ENCODE data around the gene KRT72. TPM values are rescaled to one million over a fixed set of nuclear protein-coding genes. Genes with fewer than 3 reads are reported as not detected.

Gene KRT72
- total and polyA plus RNA-seq, 4 donors: 0.10 to 0.51 (median 0.20) TPM

GRCh38 chr12:52542157-52542556, 59.1 kb downstream of the KRT72 start:
- DNase-seq (ENCODE audit: low read depth in 4 of 6, low spot score in 6 of 6): no peak
- Histone ChIP-seq H3K4me3 (ENCODE audit: low read depth, low read length) (no peak overlapping the region), H3K27me3 (ENCODE audit: control insufficient read depth, insufficient read depth, low read length) (no peaks in the 10 kb centered on the region), H3K27ac (ENCODE audit: low read depth, low read length) (no peak overlapping the region), H3K9me3 (ENCODE audit: control insufficient read depth, insufficient read depth, low read length) (no peaks in the 10 kb centered on the region), H3K36me3 (ENCODE audit: control insufficient read depth, insufficient read depth, low read length) (no peaks in the 10 kb centered on the region), H3K4me1 (ENCODE audit: control insufficient read depth, insufficient read depth, low read length) (peaks cover 28% of the 10 kb centered on the region)

- Histone ChIP-seq H3K27ac (ENCODE audit: low read depth, low read length) (no peak overlapping the region), H3K4me1 (ENCODE audit: control insufficient read depth, insufficient read depth, low read length) (peaks cover 28% of the 10 kb centered on the region), H3K4me3 (ENCODE audit: low read depth, low read length) (no peak overlapping the region), H3K9me3 (ENCODE audit: control insufficient read depth, insufficient read depth, low read length) (no peaks in the 10 kb centered on the region), H3K27me3 (ENCODE audit: control insufficient read depth, insufficient read depth, low read length) (no peaks in the 10 kb centered on the region), H3K36me3 (ENCODE audit: control insufficient read depth, insufficient read depth, low read length) (no peaks in the 10 kb centered on the region)
- WGBS (ENCODE audit: insufficient coverage): 96% methylated on average over 3 of the region's 5 CpGs
- no peak for DNase-seq (ENCODE audit: low read depth in 4 of 6, low spot score in 6 of 6)
These were observed 59.6 kb downstream of the KRT72 start for GRCh38 chr12:52541709-52542108.

DNA sequence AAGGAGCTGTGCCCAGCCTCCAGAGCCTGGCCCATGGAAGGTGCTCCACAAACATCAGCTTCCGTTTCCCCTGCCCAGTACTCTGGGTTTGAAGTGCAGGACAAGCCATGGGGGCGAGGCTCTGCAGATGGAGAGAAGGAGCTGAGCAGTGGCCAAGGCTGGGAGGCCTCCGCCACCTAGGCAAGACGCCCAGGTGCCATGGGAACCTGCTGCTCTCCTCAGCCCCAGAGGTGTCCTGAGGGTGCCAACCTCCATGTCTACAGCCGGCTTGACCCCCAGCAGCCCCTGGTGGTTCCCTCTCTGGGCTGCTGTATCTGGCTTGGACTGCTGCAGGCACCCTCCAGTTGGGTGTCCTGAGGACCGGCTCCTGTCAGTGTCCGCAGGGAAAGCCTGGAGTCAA, 60.7 kb downstream of the KRT72 start:
- WGBS (ENCODE audit: insufficient coverage): 83% methylated on average over 7 of the region's 7 CpGs
- Histone ChIP-seq H3K36me3 (ENCODE audit: control insufficient read depth, insufficient read depth, low read length) (no peaks in the 10 kb centered on the region), H3K27ac (ENCODE audit: low read depth, low read length) (no peak overlapping the region), H3K27me3 (ENCODE audit: control insufficient read depth, insufficient read depth, low read length) (no peaks in the 10 kb centered on the region), H3K4me1 (ENCODE audit: control insufficient read depth, insufficient read depth, low read length) (peaks cover 28% of the 10 kb centered on the region), H3K9me3 (ENCODE audit: control insufficient read depth, insufficient read depth, low read length) (no peaks in the 10 kb centered on the region), H3K4me3 (ENCODE audit: low read depth, low read length) (no peak overlapping the region)
- no peak for DNase-seq (ENCODE audit: low read depth in 4 of 6, low spot score in 6 of 6)

- Histone ChIP-seq H3K9me3 (ENCODE audit: control insufficient read depth, insufficient read depth, low read length) (no peaks in the 10 kb centered on the region), H3K4me1 (ENCODE audit: control insufficient read depth, insufficient read depth, low read length) (peaks cover 28% of the 10 kb centered on the region), H3K36me3 (ENCODE audit: control insufficient read depth, insufficient read depth, low read length) (no peaks in the 10 kb centered on the region), H3K4me3 (ENCODE audit: low read depth, low read length) (no peak overlapping the region), H3K27me3 (ENCODE audit: control insufficient read depth, insufficient read depth, low read length) (no peaks in the 10 kb centered on the region), H3K27ac (ENCODE audit: low read depth, low read length) (no peak overlapping the region)
- no peak for DNase-seq (ENCODE audit: low read depth in 4 of 6, low spot score in 6 of 6)
- 83% methylated on average over 3 of the region's 3 CpGs for WGBS (ENCODE audit: insufficient coverage)
These were observed 61.5 kb downstream of the KRT72 start for GRCh38 chr12:52539821-52540173.

GRCh38 chr12:52539083-52539820, 62.0 kb downstream of the KRT72 start:
- no peaks in the 10 kb centered on the region for H3K27me3 ChIP-seq (ENCODE audit: control insufficient read depth, insufficient read depth, low read length)
- no peaks in the 10 kb centered on the region for H3K9me3 ChIP-seq (ENCODE audit: control insufficient read depth, insufficient read depth, low read length)
- no peaks in the 10 kb centered on the region for H3K36me3 ChIP-seq (ENCODE audit: control insufficient read depth, insufficient read depth, low read length)
- no peak overlapping the region for H3K4me3 ChIP-seq (ENCODE audit: low read depth, low read length)
- DNase-seq (ENCODE audit: low read depth in 4 of 6, low spot score in 6 of 6): peak in 3 of 6 donors; percentile 10 to 82 (median 55)
- WGBS (ENCODE audit: insufficient coverage): 45% methylated on average over 2 of the region's 5 CpGs
- peaks cover 22% of the 10 kb centered on the region for H3K4me1 ChIP-seq (ENCODE audit: control insufficient read depth, insufficient read depth, low read length)
- no peak overlapping the region for H3K27ac ChIP-seq (ENCODE audit: low read depth, low read length)

GRCh38 chr12:52537101-52537500, 64.2 kb downstream of the KRT72 start:
- 79% methylated on average over 3 of the region's 3 CpGs for WGBS (ENCODE audit: insufficient coverage)
- no peaks in the 10 kb centered on the region for H3K36me3 ChIP-seq (ENCODE audit: control insufficient read depth, insufficient read depth, low read length)
- H3K4me1 ChIP-seq (ENCODE audit: control insufficient read depth, insufficient read depth, low read length): peaks cover 21% of the 10 kb centered on the region
- no peaks in the 10 kb centered on the region for H3K27me3 ChIP-seq (ENCODE audit: control insufficient read depth, insufficient read depth, low read length)
- H3K27ac ChIP-seq (ENCODE audit: low read depth, low read length): no peak overlapping the region
- H3K9me3 ChIP-seq (ENCODE audit: control insufficient read depth, insufficient read depth, low read length): no peaks in the 10 kb centered on the region
- H3K4me3 ChIP-seq (ENCODE audit: low read depth, low read length): no peak overlapping the region
- DNase-seq (ENCODE audit: low read depth in 4 of 6, low spot score in 6 of 6): no peak

Other genes starting within 250 kb of the KRT72 start
- gene KRT85, start 234.0 kb downstream of the KRT72 start, total RNA-seq: not detected
- gene KRT85, start 234.0 kb downstream of the KRT72 start, polyA plus RNA-seq (ENCODE audit: insufficient read length in 2 of 2): not detected
- not detected for gene KRT84, start 215.8 kb downstream of the KRT72 start, total RNA-seq
- gene KRT84, start 215.8 kb downstream of the KRT72 start, polyA plus RNA-seq (ENCODE audit: insufficient read length in 2 of 2): not detected
- not detected for gene KRT82, start 195.1 kb downstream of the KRT72 start, total RNA-seq
- gene KRT82, start 195.1 kb downstream of the KRT72 start, polyA plus RNA-seq (ENCODE audit: insufficient read length in 2 of 2): not detected
- gene KRT75, start 167.1 kb downstream of the KRT72 start, total RNA-seq: under 1 TPM in 1 of 2 donors, not detected in 1; 0.06 TPM
- under 1 TPM in 1 of 2 donors, not detected in 1; 0.12 TPM for gene KRT75, start 167.1 kb downstream of the KRT72 start, polyA plus RNA-seq (ENCODE audit: insufficient read length in 2 of 2)
- gene KRT6B, start 149.3 kb downstream of the KRT72 start, total RNA-seq: not detected
- gene KRT6B, start 149.3 kb downstream of the KRT72 start, polyA plus RNA-seq (ENCODE audit: insufficient read length in 2 of 2): not detected
- not detected for gene KRT6C, start 127.7 kb downstream of the KRT72 start, total RNA-seq
- gene KRT6C, start 127.7 kb downstream of the KRT72 start, polyA plus RNA-seq (ENCODE audit: insufficient read length in 2 of 2): not detected
- not detected for gene KRT6A, start 108.2 kb downstream of the KRT72 start, total RNA-seq
- not detected for gene KRT6A, start 108.2 kb downstream of the KRT72 start, polyA plus RNA-seq (ENCODE audit: insufficient read length in 2 of 2)
- under 1 TPM in 1 of 2 donors, not detected in 1; 0.99 TPM for gene KRT5, start 81.1 kb downstream of the KRT72 start, total RNA-seq
- gene KRT5, start 81.1 kb downstream of the KRT72 start, polyA plus RNA-seq (ENCODE audit: insufficient read length in 2 of 2): under 1 TPM; 0.27 to 0.68 TPM
- under 1 TPM in 1 of 2 donors, not detected in 1; 0.06 TPM for gene KRT71, start 48.3 kb downstream of the KRT72 start, total RNA-seq
- gene KRT71, start 48.3 kb downstream of the KRT72 start, polyA plus RNA-seq (ENCODE audit: insufficient read length in 2 of 2): under 1 TPM; 0.33 to 0.35 TPM
- under 1 TPM in 1 of 2 donors, not detected in 1; 0.10 TPM for gene KRT74, start 27.6 kb downstream of the KRT72 start, total RNA-seq
- under 1 TPM in 1 of 2 donors, not detected in 1; 0.20 TPM for gene KRT74, start 27.6 kb downstream of the KRT72 start, polyA plus RNA-seq (ENCODE audit: insufficient read length in 2 of 2)
- gene KRT73, start 17.1 kb upstream of the KRT72 start, total RNA-seq: under 1 TPM in 1 of 2 donors, not detected in 1; 0.10 TPM
- gene KRT73, start 17.1 kb upstream of the KRT72 start, polyA plus RNA-seq (ENCODE audit: insufficient read length in 2 of 2): under 1 TPM in 1 of 2 donors, not detected in 1; 0.33 TPM
- gene KRT2, start 50.7 kb upstream of the KRT72 start, total RNA-seq: under 1 TPM in 1 of 2 donors, not detected in 1; 0.30 TPM
- under 1 TPM; 0.18 to 0.25 TPM for gene KRT2, start 50.7 kb upstream of the KRT72 start, polyA plus RNA-seq (ENCODE audit: insufficient read length in 2 of 2)
- gene KRT1, start 78.9 kb upstream of the KRT72 start, total RNA-seq: 1 to 10 TPM in 1 of 2 donors, under 1 TPM in 1; 0.44 to 2.1 TPM
- gene KRT1, start 78.9 kb upstream of the KRT72 start, polyA plus RNA-seq (ENCODE audit: insufficient read length in 2 of 2): under 1 TPM; 0.17 to 0.51 TPM
- gene KRT77, start 102.1 kb upstream of the KRT72 start, total RNA-seq: under 1 TPM; 0.06 to 0.10 TPM
- 1 to 10 TPM in 1 of 2 donors, under 1 TPM in 1; 0.29 to 2.2 TPM for gene KRT77, start 102.1 kb upstream of the KRT72 start, polyA plus RNA-seq (ENCODE audit: insufficient read length in 2 of 2)
- gene KRT76, start 175.9 kb upstream of the KRT72 start, total RNA-seq: not detected
- gene KRT76, start 175.9 kb upstream of the KRT72 start, polyA plus RNA-seq (ENCODE audit: insufficient read length in 2 of 2): not detected
- gene KRT3, start 194.7 kb upstream of the KRT72 start, total RNA-seq: under 1 TPM in 1 of 2 donors, not detected in 1; 0.10 TPM
- gene KRT3, start 194.7 kb upstream of the KRT72 start, polyA plus RNA-seq (ENCODE audit: insufficient read length in 2 of 2): under 1 TPM in 1 of 2 donors, not detected in 1; 0.21 TPM
- under 1 TPM in 1 of 2 donors, not detected in 1; 0.11 TPM for gene KRT4, start 212.7 kb upstream of the KRT72 start, total RNA-seq
- gene KRT4, start 212.7 kb upstream of the KRT72 start, polyA plus RNA-seq (ENCODE audit: insufficient read length in 2 of 2): under 1 TPM; 0.14 to 0.20 TPM
- under 1 TPM; 0.10 to 0.28 TPM for gene KRT79, start 232.8 kb upstream of the KRT72 start, total RNA-seq
- 1 to 10 TPM; 1.4 TPM for gene KRT79, start 232.8 kb upstream of the KRT72 start, polyA plus RNA-seq (ENCODE audit: insufficient read length in 2 of 2)
- under 1 TPM in 1 of 2 donors, not detected in 1; 0.11 TPM for gene KRT78, start 247.5 kb upstream of the KRT72 start, total RNA-seq
- not detected for gene KRT78, start 247.5 kb upstream of the KRT72 start, polyA plus RNA-seq (ENCODE audit: insufficient read length in 2 of 2)